IMR-90 (cell line): ENCODE measurements around the gene SV2A. TPM values are rescaled to one million over a fixed set of nuclear protein-coding genes. Genes with fewer than 3 reads are reported as not detected.

Experiments
- ATAC-seq: fragments of 200-7000 bp; cut with Tn5 transposase; 2 replicates; pipeline ENCODE4 v1.9.1; 2020; ENCODE audit warnings: low read depth, mild to moderate bottlenecking, moderate library complexity
- BruUV-seq: library from RNA; stranded (reverse); fragments of 400-500 nt; replicated peaks from 2 replicates; lab custom pipeline; 2021; lab: Mats Ljungman, UMichigan
- CTCF ChIA-PET: fragments of 300-600 bp; formaldehyde crosslinking; extraction: SDS; loops from one replicate; lab custom pipeline; 2021; ENCODE audit warnings: antibody characterized with exemption; lab: Yijun Ruan, JAX
- POLR2A ChIA-PET: fragments of 300-600 bp; sonication (Branson Sonifier 250); formaldehyde crosslinking; loops from one replicate; lab custom pipeline; 2022; ENCODE audit warnings: antibody characterized with exemption; ENCODE audit not compliant: unreplicated experiment; lab: Charles Lee
- DNase-seq: peaks from one replicate; pipeline ENCODE4 v3.0.0; 2013
- H2AFZ ChIP-seq: replicated peaks from 2 replicates; pipeline ENCODE3; 2013; ENCODE audit warnings: low read length, mild to moderate bottlenecking; ENCODE audit not compliant: poor library complexity
- H2AK5ac ChIP-seq: 2 replicates; pipeline ENCODE4 v1.6.1; 2013; ENCODE audit warnings: low read depth, low read length, inconsistent platforms
- H2AK9ac ChIP-seq: replicated peaks from 2 replicates; pipeline ENCODE3; 2013; ENCODE audit warnings: mild to moderate bottlenecking, low read depth, low read length, moderate library complexity; ENCODE audit not compliant: poor library complexity
- H2BK120ac ChIP-seq: 2 replicates; pipeline ENCODE4 v1.6.1; 2013; ENCODE audit warnings: low read depth, low read length, inconsistent platforms
- H2BK15ac ChIP-seq: 3 replicates; pipeline ENCODE4 v1.6.1; 2013; ENCODE audit warnings: low read depth, low read length, inconsistent platforms
- H2BK20ac ChIP-seq: 2 replicates; pipeline ENCODE4 v1.6.1; 2013; ENCODE audit warnings: low read depth, mild to moderate bottlenecking, inconsistent platforms, low read length, moderate library complexity
- H2BK5ac ChIP-seq: 2 replicates; pipeline ENCODE4 v1.6.1; 2013; ENCODE audit warnings: mild to moderate bottlenecking, low read depth, low read length, inconsistent platforms; ENCODE audit not compliant: poor library complexity, severe bottlenecking
- H3K14ac ChIP-seq: replicated peaks from 2 replicates; pipeline ENCODE4 v1.6.1; 2013; ENCODE audit warnings: low read depth, low read length, inconsistent platforms
- H3K18ac ChIP-seq: 2 replicates; pipeline ENCODE4 v1.6.1; 2013; ENCODE audit warnings: low read depth, low read length, control low read depth
- H3K23ac ChIP-seq: 2 replicates; pipeline ENCODE4 v1.6.1; 2013; ENCODE audit warnings: low read depth, low read length, inconsistent platforms
- H3K27ac ChIP-seq: 2 replicates; pipeline ENCODE4 v1.5.1; 2013; ENCODE audit warnings: mild to moderate bottlenecking, control low read depth, low read length; ENCODE audit not compliant: insufficient read depth
- H3K27me3 ChIP-seq: 2 replicates; pipeline ENCODE4 v1.6.1; 2013; ENCODE audit warnings: low read length; ENCODE audit not compliant: control insufficient read depth, insufficient read depth
- H3K36me3 ChIP-seq: 2 replicates; pipeline ENCODE4 v1.6.1; 2013; ENCODE audit warnings: low read length, mixed read lengths; ENCODE audit not compliant: control insufficient read depth, insufficient read depth
- H3K4ac ChIP-seq: 2 replicates; pipeline ENCODE4 v1.6.1; 2013; ENCODE audit warnings: low read depth, low read length, inconsistent platforms
- H3K4me1 ChIP-seq: 2 replicates; pipeline ENCODE4 v1.6.1; 2013; ENCODE audit warnings: low read length, mixed read lengths; ENCODE audit not compliant: control insufficient read depth, insufficient read depth
- H3K4me2 ChIP-seq: 2 replicates; pipeline ENCODE4 v1.6.1; 2013; ENCODE audit warnings: low read depth, mild to moderate bottlenecking, control low read depth, low read length, moderate library complexity
- H3K4me3 ChIP-seq: 2 replicates; pipeline ENCODE4 v1.5.1; 2013; ENCODE audit warnings: low read depth, mild to moderate bottlenecking, control low read depth, low read length, moderate library complexity; ENCODE audit not compliant: insufficient read depth
- H3K56ac ChIP-seq: 2 replicates; pipeline ENCODE4 v1.6.1; 2013; ENCODE audit warnings: low read length, inconsistent platforms; ENCODE audit not compliant: insufficient read depth; ENCODE audit errors: extremely low read depth
- H3K79me1 ChIP-seq, 2 experiments: 2 replicates each; pipeline ENCODE4 v1.6.1; 2013; ENCODE audit warnings: low read length in 2 of 2, inconsistent platforms in 1 of 2, low read depth in 1 of 2
- H3K9ac ChIP-seq: 2 replicates; pipeline ENCODE4 v1.6.1; 2013; ENCODE audit warnings: low read depth, low read length, control low read depth
- H3K9me1 ChIP-seq: 2 replicates; pipeline ENCODE4 v1.6.1; 2013; ENCODE audit warnings: low read length, inconsistent platforms; ENCODE audit not compliant: insufficient read depth
- H3K9me3 ChIP-seq: 2 replicates; pipeline ENCODE4 v1.6.1; 2013; ENCODE audit warnings: low read length; ENCODE audit not compliant: control insufficient read depth, insufficient read depth
- H4K20me1 ChIP-seq: 2 replicates; pipeline ENCODE4 v1.6.1; 2013; ENCODE audit warnings: low read length, inconsistent platforms; ENCODE audit not compliant: insufficient read depth
- H4K5ac ChIP-seq: 2 replicates; pipeline ENCODE4 v1.6.1; 2013; ENCODE audit warnings: mild to moderate bottlenecking, low read depth, low read length, control low read depth
- H4K8ac ChIP-seq, 2 experiments: 2 replicates each; pipeline ENCODE4 v1.6.1; 2013; ENCODE audit warnings: low read depth in 2 of 2, low read length in 2 of 2, control low read depth in 1 of 2, inconsistent platforms in 1 of 2
- H4K91ac ChIP-seq: 2 replicates; pipeline ENCODE4 v1.6.1; 2013; ENCODE audit warnings: low read depth, low read length, inconsistent platforms; ENCODE audit not compliant: insufficient read depth
- CEBPB ChIP-seq: IDR thresholded peaks from 2 replicates; pipeline ENCODE4 v1.6.1; 2012; ENCODE audit warnings: low read depth, low read length, improper control_type of control experiment
- WGBS, 2 experiments: methylation state at CpG; one replicate each; pipeline versions ENCODE4 v1.1.5 to v1.1.7; 2013; ENCODE audit warnings: missing lambda C conversion rate in 2 of 2; ENCODE audit not compliant: insufficient read length in 1 of 2; ENCODE audit errors: extremely low coverage in 2 of 2; 5-methylcytosine and 5-hydroxymethylcytosine counted together
- dilution Hi-C: fragments of 300-500 bp; cut with HindIII; formaldehyde crosslinking; loops from one replicate; pipeline ENCODE4 v1.14.3; 2018; ENCODE audit warnings: low sequenced_read_pairs; ENCODE audit not compliant: unreplicated experiment
- in situ Hi-C: fragments of 300-500 bp; cut with MboI; formaldehyde crosslinking; loops from 3 replicates; pipeline ENCODE4 v1.14.3; 2019; ENCODE audit warnings: low sequenced_read_pairs, inconsistent platforms, mixed read lengths
- intact Hi-C: fragments of 100-400 bp; cut with micrococcal nuclease; formaldehyde crosslinking; loops from 2 replicates; pipeline ENCODE4 v1.10.0; 2022
- polyA plus RNA-seq, 3 experiments: library from polyadenylated mRNA; depleted of rRNA; stranded (reverse); fragments of >200 nt; gene quantifications; 2 replicates each; pipeline ENCODE4 v1.2.3, GENCODE V29; 2012; ENCODE audit warnings: low replicate concordance in 1 of 3
- total RNA-seq: library from RNA; depleted of rRNA; stranded (reverse); fragments of >200 nt; gene quantifications from 2 replicates; pipeline ENCODE4 v1.2.3, GENCODE V29; 2012

The SV2A gene
- total and polyA plus RNA-seq, 2 of the 4 experiments (the other 2 are of a cell fraction) = 15.4 to 19.6 TPM

DNA sequence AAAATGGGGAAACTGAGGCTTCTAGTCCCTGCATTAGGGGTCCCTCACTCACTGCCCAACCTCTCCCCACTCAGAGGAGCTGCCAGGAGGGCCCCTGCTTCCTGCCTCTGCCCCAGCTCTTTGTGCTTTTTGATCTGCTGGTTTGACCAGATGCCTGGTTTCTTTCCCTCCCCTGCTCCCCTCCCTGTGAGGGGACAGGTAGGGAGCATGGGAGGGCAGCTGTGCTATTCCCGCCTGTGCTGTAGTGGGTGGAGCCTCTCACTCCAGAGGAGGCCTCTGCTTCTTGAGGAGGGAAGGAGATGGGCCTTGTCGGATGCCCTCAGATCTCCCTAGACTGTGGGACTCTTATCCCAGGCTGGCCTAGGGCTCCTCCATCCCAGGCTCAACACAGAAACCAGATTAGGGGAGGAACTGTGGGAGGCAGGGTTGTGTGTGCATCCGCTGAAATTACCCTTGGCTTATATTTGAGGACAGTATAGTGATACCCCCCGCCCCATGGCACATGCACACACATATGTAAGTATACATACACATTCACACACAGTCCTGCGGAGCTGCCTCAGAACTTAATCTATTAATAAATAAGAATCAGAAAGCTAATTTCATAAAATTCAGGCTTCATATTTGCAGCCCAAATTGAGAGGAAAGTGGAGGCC is 13.7 kb downstream of the SV2A start:
- Histone ChIP-seq H3K9me3 (no peaks in the 10 kb centered on the region), H4K5ac (no peak overlapping the region), H3K27ac (no peak overlapping the region), H2AFZ (no peak overlapping the region), H3K4me1 (peaks cover 4% of the 10 kb centered on the region), H2BK120ac (no peak overlapping the region), H3K14ac (no peak overlapping the region), H3K79me1 (peaks cover 0 to 10% of the 10 kb centered on the region in 2 experiments; a peak in 3 of 4 replicates), H3K9me1 (peaks cover 8% of the 10 kb centered on the region), H3K56ac (no peak overlapping the region), H2BK15ac (no peak overlapping the region), H3K27me3 (no peaks in the 10 kb centered on the region), H2BK5ac (no peak overlapping the region), H4K20me1 (no peaks in the 10 kb centered on the region), H2AK9ac (no peak overlapping the region), H4K8ac (no peak overlapping the region), H2AK5ac (no peak overlapping the region), H3K18ac (no peak overlapping the region), H3K36me3 (peaks cover 29% of the 10 kb centered on the region), H4K91ac (no peak overlapping the region), H3K4me3 (no peak overlapping the region), H2BK20ac (no peak overlapping the region), H3K9ac (no peak overlapping the region), H3K4me2 (no peak overlapping the region), H3K4ac (no peak overlapping the region), H3K23ac (no peak overlapping the region)
- CTCF ChIA-PET = no interaction called here
- no peak for TF ChIP-seq CEBPB
- in situ Hi-C loops (loop anchor here (5.0 kb wide), 1 partner anchor 33 kb away; the partner anchor contains the start of gene MTMR11), dilution Hi-C loops (no loop called here), intact Hi-C loops (no loop called here)
- no TSS peak for BruUV-seq
- WGBS, 2 experiments = no CpG with 5 or more reads among the region's 5 CpGs
- POLR2A ChIA-PET = no interaction called here
- DNase-seq = no peak
- ATAC-seq = no peak
